HG03520 (cell line): Measurements from ENCODE around the gene ANXA11.
A peak's percentile ranks its signal among the peaks of the same experiment; 100 is the strongest.
"Not testable (repeated sequence)": the region's sequence is repeated elsewhere in the genome, so short reads cannot be mapped to it uniquely, and the experiment has no call there.

Experiments used
- ATAC-seq: cut with Tn5 transposase; IDR thresholded peaks from one replicate; pipeline ENCODE4 v1.9.1; 2021; ENCODE audit warnings: mild to moderate bottlenecking, moderate library complexity; ENCODE audit not compliant: unreplicated experiment

ANXA11 gene

GRCh38 chr10:80205477-80206276 lies at the start of gene ANXA11:
Gene ANXA11, minus strand, starts transcription at chr10:80205537. Its CDS starts 32,676 bp downstream, at chr10:80172861.
- ATAC-seq: peak; percentile 68

DNA sequence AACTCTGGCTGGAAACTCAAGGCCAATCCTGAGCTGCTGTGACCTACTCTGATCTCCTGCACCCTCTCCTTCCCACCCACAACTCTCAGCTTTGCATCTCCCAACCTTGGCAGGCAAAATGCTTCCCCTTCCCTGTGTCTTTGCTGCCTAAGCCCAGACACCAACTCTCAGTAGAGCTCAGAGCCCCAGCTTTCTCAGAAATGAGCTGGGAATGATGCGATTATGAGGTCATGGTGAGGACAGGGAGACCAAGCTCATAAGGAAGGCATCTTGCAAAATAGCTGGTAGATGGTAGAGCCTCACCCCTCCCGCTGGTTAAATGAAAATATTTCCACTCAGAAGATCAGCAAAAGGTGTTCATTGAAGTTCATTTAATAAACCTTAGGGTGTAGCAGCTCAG lies 49.4 kb upstream of the ANXA11 start:
- not testable (repeated sequence) for ATAC-seq

GRCh38 chr10:80253963-80254271 lies 48.6 kb upstream of the ANXA11 start:
- ATAC-seq: not testable (repeated sequence)

DNA sequence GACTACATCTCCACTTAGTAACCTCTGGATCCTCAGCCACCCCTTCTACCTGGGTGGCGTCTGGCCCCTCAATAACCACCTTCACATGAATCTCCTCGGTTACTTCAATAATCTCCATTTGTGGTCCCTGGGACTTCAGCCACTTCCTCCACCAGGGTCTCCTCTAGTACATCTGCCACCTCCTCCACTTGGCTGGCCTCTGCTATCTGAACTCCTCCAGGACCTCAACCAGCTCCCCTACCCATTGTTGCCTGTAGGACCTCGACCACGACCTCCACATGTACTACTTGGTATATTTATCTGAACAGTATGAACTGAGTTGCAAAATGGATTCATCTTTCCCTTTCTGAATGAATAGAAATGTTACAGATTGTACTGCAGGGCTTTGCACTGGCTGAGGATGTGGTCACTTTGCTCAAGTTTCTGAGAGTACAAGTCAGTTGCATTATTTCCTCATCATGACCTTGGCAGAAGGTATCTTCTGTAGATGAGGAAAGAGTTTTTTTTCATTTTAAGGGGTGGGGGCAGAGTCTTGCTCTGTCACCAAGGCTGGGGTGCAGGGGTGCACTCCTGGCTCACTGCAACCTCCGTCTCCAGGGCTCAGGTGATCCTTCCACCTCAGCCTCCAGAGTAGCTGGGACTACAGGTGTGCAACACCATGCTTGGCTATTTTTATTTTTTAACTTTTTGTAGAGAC lies 48.1 kb upstream of the ANXA11 start:
- ATAC-seq: peak; percentile 77

- ATAC-seq: no peak
Observed at GRCh38 chr10:80252296-80252887, 47.1 kb upstream of the ANXA11 start.

- not testable (repeated sequence) for ATAC-seq
Observed at GRCh38 chr10:80251703-80252280, 46.5 kb upstream of the ANXA11 start.

- ATAC-seq: not testable (repeated sequence)
Observed at GRCh38 chr10:80250399-80250798, 45.1 kb upstream of the ANXA11 start.

DNA sequence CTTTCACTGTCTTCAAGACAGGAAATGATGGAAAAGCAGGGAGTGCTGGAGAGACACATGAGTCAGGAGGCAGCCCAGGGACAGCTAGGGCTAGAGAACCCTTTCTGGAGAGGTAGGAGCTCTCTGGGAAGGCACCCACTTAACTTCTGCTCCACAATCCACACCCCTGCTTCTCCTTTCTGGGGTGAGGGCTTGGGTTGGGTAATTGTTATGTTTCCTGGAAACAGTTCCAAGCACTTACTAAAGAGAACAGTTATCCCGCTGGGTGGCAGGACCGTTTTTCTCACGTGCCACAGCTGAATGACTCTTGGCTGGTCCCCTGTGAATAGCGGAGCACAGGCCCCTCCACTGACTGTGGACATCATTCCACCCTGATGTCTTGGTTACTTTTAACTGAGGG lies 44.6 kb upstream of the ANXA11 start:
- not testable (repeated sequence) for ATAC-seq

DNA sequence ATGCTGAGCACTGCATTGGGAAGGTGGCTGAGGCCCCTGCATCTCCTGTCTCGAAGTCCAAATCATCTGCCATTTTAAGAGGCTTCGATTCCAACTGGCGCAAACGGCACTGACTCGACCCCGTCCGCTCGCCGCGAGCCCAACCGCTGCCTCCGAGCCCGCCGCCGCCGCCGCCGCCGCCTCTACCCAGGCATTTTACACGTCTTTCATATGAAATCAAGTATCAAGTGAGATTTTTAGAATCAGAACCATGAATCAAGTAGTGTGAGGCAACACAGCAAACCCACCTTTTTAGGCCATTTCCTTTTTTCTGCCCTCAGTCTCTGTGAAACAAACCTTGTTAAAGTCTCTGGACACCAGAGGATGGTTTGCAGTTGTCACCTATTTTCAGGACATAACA lies 42.3 kb upstream of the ANXA11 start:
- not testable (repeated sequence) for ATAC-seq

DNA sequence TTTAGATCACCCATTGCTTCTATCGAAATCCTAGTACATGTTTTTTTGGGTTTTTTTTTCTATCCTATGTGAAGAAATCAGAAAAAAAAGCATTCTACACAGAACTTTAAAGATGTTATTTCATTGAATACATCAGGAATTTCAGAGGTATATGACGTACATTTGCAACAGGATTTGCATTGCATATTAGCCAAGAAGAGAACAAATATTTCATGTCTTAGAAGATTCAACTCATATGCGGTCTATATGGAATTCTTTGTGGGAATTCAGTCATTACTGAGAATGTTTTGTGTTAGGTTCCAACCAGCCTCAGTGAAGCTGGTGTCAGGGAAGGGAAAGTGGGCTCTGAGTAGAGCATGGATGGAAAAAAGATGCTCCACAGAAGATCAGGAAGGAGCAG lies 39.0 kb upstream of the ANXA11 start:
- not testable (repeated sequence) for ATAC-seq

DNA sequence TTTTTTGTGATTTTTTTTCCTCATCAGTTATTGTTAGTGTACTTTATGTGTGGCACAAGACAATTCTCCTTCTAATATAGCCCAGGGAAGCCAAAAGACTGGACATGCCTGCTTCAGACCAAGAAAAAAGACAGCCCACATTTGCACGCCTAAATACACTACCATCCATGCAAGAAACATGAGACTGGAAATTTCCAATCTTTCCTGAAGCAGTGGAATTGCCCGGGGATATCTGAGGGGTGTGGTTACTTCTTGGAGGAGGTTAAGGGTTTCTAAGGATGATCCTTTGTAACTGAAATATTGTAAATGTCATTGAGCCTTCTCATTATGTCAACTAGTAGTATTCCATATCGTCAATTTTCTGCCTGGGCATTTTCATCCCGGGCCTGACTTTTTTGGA lies 37.0 kb upstream of the ANXA11 start:
- not testable (repeated sequence) for ATAC-seq

DNA sequence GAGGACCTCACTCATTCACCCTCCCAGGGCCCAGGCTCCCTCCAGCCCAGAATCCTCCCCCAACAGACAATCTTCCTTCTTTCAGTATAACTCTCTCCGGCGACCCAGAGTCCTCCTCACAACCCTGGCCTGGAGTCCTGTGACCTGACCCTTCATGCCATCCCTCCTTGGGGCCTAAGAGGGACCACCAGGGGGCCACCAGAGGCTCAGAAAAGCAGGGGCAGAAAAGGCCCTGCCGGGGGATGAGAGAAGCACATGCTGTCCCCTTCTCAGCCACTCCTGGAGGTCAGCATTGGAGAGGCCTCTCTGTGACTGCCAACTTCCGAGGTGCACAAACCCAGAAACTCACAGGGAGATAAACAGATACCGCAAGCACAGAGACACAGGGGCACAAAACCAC lies 31.1 kb upstream of the ANXA11 start:
- ATAC-seq: not testable (repeated sequence)

DNA sequence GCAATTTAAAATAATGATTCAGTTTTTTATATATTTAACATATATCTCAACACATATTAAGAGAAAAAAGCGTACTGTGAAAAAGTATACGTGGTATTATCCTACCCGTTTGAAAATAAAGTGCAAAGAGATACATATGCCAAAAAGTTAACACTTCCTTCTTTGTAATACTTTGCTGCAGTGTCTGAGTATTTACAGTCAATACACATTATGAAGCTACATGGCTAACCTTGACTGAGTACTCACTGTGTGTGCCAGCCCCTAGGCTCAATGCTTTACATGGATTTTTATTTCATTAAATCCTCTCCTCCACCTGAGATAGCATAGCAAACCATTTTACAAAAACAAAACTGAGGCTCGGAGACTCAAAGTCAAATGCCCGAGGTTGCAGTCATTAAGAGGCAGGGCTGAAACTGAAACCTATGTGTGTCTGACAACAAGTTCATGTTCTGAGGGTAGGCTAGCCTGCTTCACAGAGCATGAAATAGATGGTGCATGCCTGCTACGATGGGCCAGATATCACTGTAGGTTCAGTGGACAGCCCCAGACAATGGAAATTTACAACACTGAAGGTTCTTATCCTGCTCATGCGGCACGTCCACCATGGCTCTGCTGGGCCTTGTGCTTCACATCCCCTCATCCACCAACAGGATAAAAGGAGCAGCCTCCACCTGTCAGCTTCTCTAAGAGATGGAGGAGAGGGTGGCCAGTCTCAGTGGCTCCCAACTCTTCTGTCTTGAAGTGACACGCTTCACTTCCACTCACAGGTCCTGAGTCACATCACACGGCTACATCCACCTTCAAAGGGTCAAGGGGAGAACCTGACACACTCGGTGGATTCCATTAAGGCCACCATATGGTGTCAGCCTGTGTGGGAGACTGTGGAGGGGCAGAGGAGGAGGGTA lies 29.2 kb upstream of the ANXA11 start:
- peak; percentile 100 for ATAC-seq

DNA sequence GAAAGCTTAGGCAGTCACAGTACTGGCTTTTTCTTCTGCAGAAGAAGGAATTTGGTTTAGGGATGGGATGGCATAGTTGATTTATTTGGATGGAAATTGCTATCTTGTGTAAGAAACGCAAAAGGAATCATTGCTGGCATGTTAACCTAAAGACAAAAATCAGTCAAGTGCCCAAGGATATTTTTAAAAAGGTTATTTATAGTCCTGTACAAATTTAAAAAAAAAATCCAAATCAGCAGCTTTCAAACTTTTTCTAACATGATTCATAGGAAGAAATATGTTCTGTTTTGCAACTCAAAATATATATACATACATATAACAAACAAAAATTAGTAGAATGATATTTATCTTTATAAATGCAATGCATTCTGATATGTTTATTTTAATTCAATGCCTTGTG lies 28.5 kb upstream of the ANXA11 start:
- ATAC-seq: not testable (repeated sequence)

- not testable (repeated sequence) for ATAC-seq
Observed at GRCh38 chr10:80226723-80227122, 21.4 kb upstream of the ANXA11 start.

DNA sequence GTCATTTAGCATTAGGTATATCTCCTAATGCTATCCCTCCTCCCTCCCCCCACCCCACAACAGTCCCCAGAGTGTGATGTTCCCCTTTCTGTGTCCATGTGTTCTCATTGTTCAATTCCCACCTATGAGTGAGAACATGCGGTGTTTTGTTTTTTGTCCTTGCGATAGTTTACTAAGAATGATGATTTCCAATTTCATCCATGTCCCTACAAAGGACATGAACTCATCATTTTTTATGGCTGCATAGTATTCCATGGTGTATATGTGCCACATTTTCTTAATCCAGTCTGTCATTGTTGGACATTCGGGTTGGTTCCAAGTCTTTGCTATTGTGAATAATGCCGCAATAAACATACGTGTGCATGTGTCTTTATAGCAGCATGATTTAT lies 17.7 kb upstream of the ANXA11 start:
- not testable (repeated sequence) for ATAC-seq

- ATAC-seq: peak; percentile 88
Observed at GRCh38 chr10:80218878-80219277, 13.5 kb upstream of the ANXA11 start.

DNA sequence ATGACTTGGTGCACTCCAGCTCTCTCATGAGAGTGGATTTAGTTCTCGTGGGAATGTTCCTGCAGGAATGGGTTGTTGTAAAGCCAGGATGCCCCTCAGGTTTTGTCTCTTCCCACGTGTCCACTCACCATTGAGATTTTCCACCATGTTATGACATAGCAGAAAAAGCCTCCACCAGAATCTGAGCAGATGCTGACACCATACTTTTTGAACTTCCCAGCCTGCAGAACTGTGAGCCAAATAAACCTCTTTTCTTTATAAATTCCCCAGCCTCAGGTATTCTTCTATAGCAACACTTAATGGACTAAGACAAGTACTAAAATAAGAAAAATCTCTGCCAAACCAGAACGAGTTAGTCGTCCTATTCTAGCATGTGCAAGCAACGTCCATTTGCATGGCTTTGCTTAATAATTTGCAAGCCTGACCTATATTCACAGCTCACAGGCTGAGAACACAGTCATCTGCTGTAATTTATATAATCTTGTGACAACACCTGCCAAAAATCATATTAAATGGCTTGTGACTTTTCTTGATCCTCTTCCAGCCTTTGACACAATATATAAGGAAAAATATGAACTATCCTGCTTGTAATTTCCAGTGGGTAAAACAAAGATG lies 9.1 kb upstream of the ANXA11 start:
- ATAC-seq: not testable (repeated sequence)

- not testable (repeated sequence) for ATAC-seq
Observed at GRCh38 chr10:80212535-80213115, 7.3 kb upstream of the ANXA11 start.

- no peak for ATAC-seq
Observed at GRCh38 chr10:80211786-80212185, 6.4 kb upstream of the ANXA11 start.
